H1 (cell line): Measurements from ENCODE around the gene FRMD4B. TPM values are rescaled to one million over a fixed set of nuclear protein-coding genes. Genes with fewer than 3 reads are reported as not detected.

Experiments used
- KDM4A ChIP-seq: IDR thresholded peaks from one replicate; pipeline ENCODE4 v1.7.1; 2012; ENCODE audit warnings: low read depth, mild to moderate bottlenecking, moderate library complexity, low read length, inconsistent platforms; ENCODE audit not compliant: severe bottlenecking
- NRF1 ChIP-seq: IDR thresholded peaks from 2 replicates; pipeline ENCODE4 v1.6.1; 2011; ENCODE audit warnings: mild to moderate bottlenecking, low read depth, low read length, improper control_type of control experiment
- SUZ12 ChIP-seq: fragments of 200-600 bp; sonication (generic); IDR thresholded peaks from 2 replicates; pipeline ENCODE4 v1.6.1; 2012; ENCODE audit warnings: mild to moderate bottlenecking, inconsistent platforms, low read length, moderate library complexity, mixed read lengths
- polyA plus RNA-seq, 7 experiments: library from polyadenylated mRNA; depleted of rRNA in 3 of 7; stranded (reverse) in 5 of 7; unstranded in 2 of 7; fragments of >200 nt in 5 of 7; fragments of 200-250 nt in 2 of 7; gene quantifications; 1 replicate in 5 of 7; 2 replicates in 1 of 7; 4 replicates in 1 of 7; pipeline versions ENCODE4 v1.2.1 to v1.2.3, GENCODE V29; 2011 to 2013; ENCODE audit warnings: missing spikeins in 2 of 7, mixed read lengths in 2 of 7
- total RNA-seq: library from RNA; stranded (reverse); fragmentation: NEBNext Ultra II Directional; extraction: Animal tissue kit (Norgen Biotek cat#: 25700); gene quantifications from 2 replicates; pipeline ENCODE4 v1.2.1, GENCODE V29; 2021

Gene FRMD4B
- total and polyA plus RNA-seq, 2 of the 8 experiments (the other 6 are each of a cell fraction or from before 2014, with no cell fraction given) = 2.7 to 7.2 TPM

GRCh38 chr3:69288161-69288895, 97.6 kb downstream of the FRMD4B start (continued):
- no peak for TF ChIP-seq NRF1
- TF ChIP-seq KDM4A = no peak
- no peak for TF ChIP-seq SUZ12
